Left lung (tissue), 10 donors: Measurements from ENCODE around the gene CLASP1. TPM values are rescaled to one million over a fixed set of nuclear protein-coding genes. Genes with fewer than 3 reads are reported as not detected.

Experiments
- ATAC-seq: fragments of 200-7000 bp; cut with Tn5 transposase; one replicate; pipeline ENCODE4 v1.9.1; 2020; ENCODE audit warnings: moderate library complexity
- DNase-seq, 4 donors: peaks; one replicate each; pipeline ENCODE4 v3.0.0-alpha.2; 2013 to 2020
- H3K27ac ChIP-seq, 2 donors: fragments of 200-600 bp; sonication (generic) in 1 of 2; one replicate each; pipeline versions ENCODE4 v1.5.0 to v1.8.0; 2020 to 2021
- H3K27me3 ChIP-seq, 2 donors: fragments of 200-600 bp; sonication (generic) in 1 of 2; one replicate each; pipeline versions ENCODE4 v1.5.0 to v1.8.0; 2020 to 2021
- H3K36me3 ChIP-seq, 2 donors: fragments of 200-600 bp; sonication (generic) in 1 of 2; one replicate each; pipeline versions ENCODE4 v1.5.0 to v1.8.0; 2020 to 2021
- H3K4me1 ChIP-seq, 2 donors: fragments of 200-600 bp; one replicate each; pipeline ENCODE4 v1.8.0; 2021
- H3K4me3 ChIP-seq, 2 donors: fragments of 200-600 bp; sonication (generic) in 1 of 2; one replicate each; pipeline versions ENCODE4 v1.5.0 to v1.8.0; 2020 to 2021; ENCODE audit warnings: mild to moderate bottlenecking in 1 of 2
- H3K9me3 ChIP-seq, 2 donors: fragments of 200-600 bp; sonication (generic) in 1 of 2; one replicate each; pipeline versions ENCODE4 v1.5.0 to v1.8.0; 2020 to 2021
- intact Hi-C, 2 donors: fragments of 100-400 bp; cut with DNase I; formaldehyde crosslinking; loops; one replicate each; pipeline versions ENCODE4 v1.11.2 to v1.14.2; 2022
- polyA plus RNA-seq, 6 donors: library from polyadenylated mRNA; unstranded; fragments of 120-200 nt; gene quantifications; one replicate each; pipeline ENCODE4 v1.2.1, GENCODE V29; 2013; ENCODE audit not compliant: insufficient read length in 6 of 6
- total RNA-seq, 2 donors: library from RNA; stranded (reverse); fragmentation: NEBNext Ultra II Directional; extraction: Animal tissue kit (Norgen Biotek cat#: 25700); gene quantifications; one replicate each; pipeline ENCODE4 v1.2.1, GENCODE V29; 2021
- TF ChIP-seq, protein P1 (sequence below), 2 donors: fragments of 200-600 bp; sonication (generic) in 1 of 2; IDR thresholded peaks; one replicate each; pipeline versions ENCODE4 v1.5.0 to v1.8.0; 2021; ENCODE audit warnings: antibody characterized with exemption in 2 of 2
- donor health status: DM: no; HTN: yes; CAD: no.
- donor health status: DM: no; HTN: no; CAD: no.

The CLASP1 gene
- total and polyA plus RNA-seq, 8 donors = 42.9 to 52.1 (median 48.7) TPM

DNA sequence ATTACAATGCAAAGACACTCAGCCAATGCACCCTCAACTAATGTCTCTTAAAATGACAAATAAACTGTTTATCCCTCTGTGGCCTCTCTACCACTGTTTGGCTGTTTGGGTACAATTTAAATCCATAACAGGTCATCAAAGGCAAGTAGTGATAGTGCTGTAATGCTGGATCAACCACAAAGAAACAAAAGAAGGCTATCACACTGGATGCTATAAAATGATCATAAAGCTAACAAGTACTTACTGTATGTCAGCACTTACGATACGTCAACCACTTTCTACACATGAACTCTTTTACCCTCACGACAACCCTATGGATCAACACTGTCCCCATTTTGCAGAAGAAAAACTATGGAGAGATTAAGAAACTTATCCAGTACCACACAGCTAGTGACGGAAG lies 64.5 kb downstream of the CLASP1 start:
- Histone ChIP-seq H3K27ac (no peak overlapping the region), H3K27me3 (no peaks in the 10 kb centered on the region), H3K36me3 (peaks cover 0 to 4% of the 10 kb centered on the region in 2 donors), H3K9me3 (no peaks in the 10 kb centered on the region), H3K4me3 (no peak overlapping the region), H3K4me1 (peaks cover 0 to 5% of the 10 kb centered on the region in 2 donors)
- DNase-seq (no peak), ATAC-seq (no peak)
- TF ChIP-seq, protein P1, sequence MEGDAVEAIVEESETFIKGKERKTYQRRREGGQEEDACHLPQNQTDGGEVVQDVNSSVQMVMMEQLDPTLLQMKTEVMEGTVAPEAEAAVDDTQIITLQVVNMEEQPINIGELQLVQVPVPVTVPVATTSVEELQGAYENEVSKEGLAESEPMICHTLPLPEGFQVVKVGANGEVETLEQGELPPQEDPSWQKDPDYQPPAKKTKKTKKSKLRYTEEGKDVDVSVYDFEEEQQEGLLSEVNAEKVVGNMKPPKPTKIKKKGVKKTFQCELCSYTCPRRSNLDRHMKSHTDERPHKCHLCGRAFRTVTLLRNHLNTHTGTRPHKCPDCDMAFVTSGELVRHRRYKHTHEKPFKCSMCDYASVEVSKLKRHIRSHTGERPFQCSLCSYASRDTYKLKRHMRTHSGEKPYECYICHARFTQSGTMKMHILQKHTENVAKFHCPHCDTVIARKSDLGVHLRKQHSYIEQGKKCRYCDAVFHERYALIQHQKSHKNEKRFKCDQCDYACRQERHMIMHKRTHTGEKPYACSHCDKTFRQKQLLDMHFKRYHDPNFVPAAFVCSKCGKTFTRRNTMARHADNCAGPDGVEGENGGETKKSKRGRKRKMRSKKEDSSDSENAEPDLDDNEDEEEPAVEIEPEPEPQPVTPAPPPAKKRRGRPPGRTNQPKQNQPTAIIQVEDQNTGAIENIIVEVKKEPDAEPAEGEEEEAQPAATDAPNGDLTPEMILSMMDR (IDR thresholded peaks at IDR 0.05) = no peak
- intact Hi-C loops = no loop called here

DNA sequence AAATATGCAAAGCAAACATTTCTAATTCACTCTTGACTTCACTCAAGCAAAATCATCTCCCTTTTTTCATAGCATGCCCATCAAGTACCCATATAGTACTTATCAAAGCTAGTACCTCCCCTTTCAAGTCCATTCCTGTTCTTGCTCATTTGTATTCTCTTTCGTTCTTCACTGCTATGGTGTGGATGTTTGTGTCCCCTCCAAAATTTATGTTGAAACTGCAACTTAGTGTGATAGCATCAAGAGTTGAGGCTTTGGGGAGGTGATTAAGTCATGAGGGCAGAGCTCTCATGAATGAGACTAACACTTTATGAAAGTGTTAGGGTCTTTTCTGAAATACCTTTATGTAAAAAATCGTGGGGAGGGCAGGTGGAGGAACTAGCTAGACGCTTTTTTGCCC lies 65.7 kb downstream of the CLASP1 start:
- intact Hi-C loops = no loop called here
- no peaks in the 10 kb centered on the region for H3K36me3 ChIP-seq
- no peak overlapping the region for H3K4me3 ChIP-seq
- DNase-seq (no peak), ATAC-seq (no peak)
- TF ChIP-seq, protein P1 (IDR thresholded peaks at IDR 0.05) = no peak
- no peaks in the 10 kb centered on the region for H3K27me3 ChIP-seq
- H3K4me1 ChIP-seq = peaks cover 0 to 5% of the 10 kb centered on the region in 2 donors
- no peak overlapping the region for H3K27ac ChIP-seq
- H3K9me3 ChIP-seq = no peaks in the 10 kb centered on the region

DNA sequence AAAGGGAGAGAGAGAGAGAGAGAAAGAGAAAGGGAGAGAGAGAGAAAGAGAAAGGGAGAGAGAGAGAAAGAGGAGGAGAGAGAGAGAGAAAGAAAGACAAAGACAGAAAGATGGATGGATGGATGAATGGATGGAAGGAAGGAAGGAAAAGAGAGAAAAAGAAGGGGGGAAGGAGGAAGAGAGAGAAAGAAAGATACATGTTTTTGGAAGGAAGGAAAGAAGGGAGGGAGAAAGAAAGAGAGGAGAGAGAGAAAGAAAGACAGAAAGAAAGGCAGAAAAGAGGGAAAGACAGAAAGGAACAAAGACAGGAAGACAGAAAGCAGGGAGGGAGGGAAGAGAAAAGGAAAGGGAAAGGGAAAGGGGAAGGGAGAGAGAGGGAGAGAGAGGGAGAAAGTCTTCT lies 67.0 kb downstream of the CLASP1 start:
- H3K36me3 ChIP-seq = no peaks in the 10 kb centered on the region
- peaks cover 0 to 12% of the 10 kb centered on the region in 2 donors for H3K4me1 ChIP-seq
- no peaks in the 10 kb centered on the region for H3K9me3 ChIP-seq
- no peak overlapping the region for H3K4me3 ChIP-seq
- intact Hi-C loops = no loop called here
- no peak overlapping the region for H3K27ac ChIP-seq
- ATAC-seq (no peak), DNase-seq (no peak)
- TF ChIP-seq, protein P1 (IDR thresholded peaks at IDR 0.05) = no peak
- no peaks in the 10 kb centered on the region for H3K27me3 ChIP-seq

DNA sequence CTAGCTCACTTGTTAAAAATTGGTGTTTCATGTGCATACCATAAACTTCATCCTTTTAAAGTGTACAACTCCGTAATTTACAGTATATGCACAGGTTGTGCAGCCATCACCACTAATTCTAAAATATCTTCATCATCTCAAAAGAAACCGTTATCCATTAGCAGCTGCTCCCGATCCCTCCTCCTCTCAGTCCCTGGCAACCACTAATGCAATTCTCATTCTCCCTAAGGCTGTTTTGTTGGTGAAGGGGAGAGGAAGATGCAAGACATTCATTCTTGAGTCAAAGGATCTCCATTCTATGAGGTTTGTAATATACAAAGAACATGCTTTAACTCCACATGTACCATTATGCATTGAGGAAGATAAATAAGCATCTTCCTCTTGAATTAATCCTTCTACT lies 70.0 kb downstream of the CLASP1 start:
- DNase-seq = no peak
- ATAC-seq = no peak
- no peaks in the 10 kb centered on the region for H3K36me3 ChIP-seq
- H3K27me3 ChIP-seq = no peaks in the 10 kb centered on the region
- TF ChIP-seq, protein P1 (IDR thresholded peaks at IDR 0.05) = no peak
- H3K9me3 ChIP-seq = no peaks in the 10 kb centered on the region
- H3K4me1 ChIP-seq = peaks cover 0 to 18% of the 10 kb centered on the region in 2 donors
- intact Hi-C loops = no loop called here
- no peak overlapping the region for H3K4me3 ChIP-seq
- no peak overlapping the region for H3K27ac ChIP-seq

DNA sequence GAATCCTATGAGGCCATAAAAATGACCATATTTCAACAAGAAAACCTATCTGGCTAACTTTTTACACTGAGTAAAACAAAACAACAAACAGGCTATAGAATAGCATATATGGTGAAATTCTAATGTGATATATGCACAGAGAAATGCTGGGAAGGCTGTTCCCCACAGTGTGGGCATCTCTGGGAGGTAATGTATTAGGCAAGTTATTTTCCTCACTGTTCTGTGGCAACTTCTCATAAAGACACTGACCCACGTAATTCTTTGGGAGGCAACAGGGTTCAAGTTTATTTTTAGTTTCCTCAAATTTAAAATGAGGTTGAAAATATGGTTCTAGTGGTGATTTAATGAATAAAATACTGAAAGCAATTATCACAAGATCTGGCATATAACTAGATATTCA lies 71.9 kb downstream of the CLASP1 start:
- H3K27me3 ChIP-seq = no peaks in the 10 kb centered on the region
- H3K9me3 ChIP-seq = no peaks in the 10 kb centered on the region
- H3K27ac ChIP-seq = peak overlapping the region in 1 of 2 donors; percentile 13
- DNase-seq = no peak
- no peak for ATAC-seq
- H3K4me3 ChIP-seq = no peak overlapping the region
- H3K36me3 ChIP-seq = no peaks in the 10 kb centered on the region
- TF ChIP-seq, protein P1 (IDR thresholded peaks at IDR 0.05) = no peak
- intact Hi-C loops = no loop called here
- H3K4me1 ChIP-seq = peaks cover 0 to 18% of the 10 kb centered on the region in 2 donors
